ENCODE results near the gene ABTB2.

- TF ChIP-seq CTCF (IDR thresholded peaks at IDR 0.05; ENCODE audit: borderline replicate concordance, extremely low read depth, low read length, poor library complexity, severe bottlenecking) = no peak
- no peak for TF ChIP-seq EZH2 (IDR thresholded peaks at IDR 0.05; ENCODE audit: borderline replicate concordance, low read depth, low read length, severe bottlenecking)
Observed at GRCh38 chr11:34160791-34161190, 197.0 kb downstream of the ABTB2 start.

Measured in DND-41 (cell line).